ENCODE data around the gene CRTAC1.
A peak's percentile ranks its signal among the peaks of the same experiment; 100 is the strongest.
"Not testable (repeated sequence)": the region's sequence is repeated elsewhere in the genome, so short reads cannot be mapped to it uniquely, and the experiment has no call there.

Gene CRTAC1

DNA sequence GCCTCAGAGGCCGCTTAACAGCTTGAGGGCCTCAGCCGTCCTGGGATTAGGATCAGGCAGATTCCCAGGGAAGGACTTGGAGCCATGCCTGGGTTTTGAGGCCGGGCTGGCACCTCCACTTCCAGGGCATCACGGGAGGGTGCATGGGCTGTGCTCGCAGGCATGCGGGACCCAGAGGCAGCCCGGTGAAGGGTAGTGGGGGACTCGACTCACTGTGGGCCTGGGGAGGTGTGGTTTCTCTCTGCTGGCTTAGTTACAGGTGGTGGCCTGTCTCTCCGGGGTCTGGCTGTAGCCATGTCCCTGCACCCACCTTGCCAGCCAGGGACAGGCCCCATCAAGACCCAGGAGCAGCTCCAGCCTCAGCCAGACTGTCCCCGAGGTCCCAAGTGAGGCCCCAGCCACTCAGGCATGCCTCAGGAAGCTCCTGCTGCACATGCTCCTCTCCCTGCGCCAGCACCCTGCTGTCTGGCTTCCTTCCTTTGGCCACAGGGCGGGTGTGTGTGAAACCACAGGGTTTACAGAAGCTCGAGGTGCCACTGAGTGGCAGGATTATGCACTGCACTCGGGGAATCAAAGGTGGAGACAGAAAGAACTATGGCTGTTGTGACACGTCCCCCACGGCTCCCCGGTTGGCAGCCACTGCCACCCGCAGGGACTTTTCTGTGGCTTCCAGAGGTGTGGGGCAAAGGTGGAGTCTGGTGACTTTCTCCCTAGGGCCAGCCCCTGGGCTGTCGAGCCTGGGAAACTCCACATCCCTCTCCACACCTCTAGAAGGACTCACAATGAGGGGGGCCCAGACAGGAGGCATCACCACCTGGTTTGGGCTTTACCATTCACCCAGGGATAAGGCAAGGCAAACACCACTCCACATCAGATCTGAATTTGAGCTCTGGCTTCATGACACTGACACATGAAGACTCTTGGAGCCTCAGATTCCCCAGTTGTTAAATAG lies 161.1 kb downstream of the CRTAC1 start:
- DNase-seq (ENCODE audit: low read depth in 3 of 3) = peak; percentile 65 to 81 (median 67)

DNA sequence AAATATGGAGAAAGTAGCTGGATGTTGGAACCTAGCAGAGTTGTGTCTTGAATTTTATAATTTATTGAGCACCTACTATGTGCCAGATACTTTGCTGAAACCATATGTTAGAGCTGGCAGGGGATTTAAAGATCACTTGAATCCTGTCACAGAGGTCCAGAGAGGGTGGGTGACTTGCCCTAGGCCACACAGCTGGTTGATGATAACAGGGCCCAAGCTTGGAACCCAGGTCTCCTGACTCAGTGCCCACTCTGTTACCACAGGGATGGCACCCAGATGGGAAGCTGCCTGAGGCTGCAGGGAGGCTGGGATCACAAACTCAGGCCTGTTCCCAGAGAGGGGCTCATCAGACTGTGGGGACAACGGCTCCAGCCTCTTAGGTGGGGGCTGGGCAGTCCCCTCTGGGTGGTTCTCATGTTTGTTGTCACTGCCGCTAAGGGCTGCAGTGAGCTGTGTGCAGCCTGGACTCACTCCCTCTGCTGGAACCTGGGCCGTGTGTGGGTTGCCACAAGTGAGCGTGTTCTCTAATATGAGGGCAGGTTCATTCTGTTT lies 162.2 kb downstream of the CRTAC1 start:
- no peak for DNase-seq (ENCODE audit: low read depth in 3 of 3)

DNA sequence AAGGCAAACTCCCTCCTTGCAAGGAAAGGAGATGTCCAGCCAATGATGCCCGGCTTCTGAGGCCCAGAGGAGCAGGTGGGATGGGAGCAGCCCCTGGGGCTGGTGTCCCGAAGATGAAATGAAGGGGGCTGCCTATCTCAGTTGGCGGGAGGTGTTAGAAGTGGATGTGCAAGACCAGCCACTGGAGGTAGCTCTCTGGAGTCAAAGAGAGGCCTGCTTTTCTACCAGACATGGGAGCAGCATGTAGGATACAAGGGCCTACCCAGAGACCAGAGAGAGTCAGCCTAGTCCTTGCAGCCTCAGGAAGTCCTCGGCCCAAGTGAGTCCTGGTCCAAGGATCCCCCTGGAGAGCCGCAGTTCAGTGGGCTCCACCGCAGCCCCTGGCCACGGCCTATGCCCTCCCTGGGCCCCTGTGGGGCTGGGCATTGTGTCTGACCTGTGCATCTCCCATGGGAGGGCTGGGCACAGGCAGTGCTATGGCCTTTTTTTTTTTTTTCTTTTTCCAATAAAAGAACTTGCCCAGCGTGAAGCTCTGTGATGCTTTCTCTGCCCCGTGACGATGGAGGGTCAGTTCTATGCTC lies 163.1 kb downstream of the CRTAC1 start:
- no peak for DNase-seq (ENCODE audit: low read depth in 3 of 3)

DNA sequence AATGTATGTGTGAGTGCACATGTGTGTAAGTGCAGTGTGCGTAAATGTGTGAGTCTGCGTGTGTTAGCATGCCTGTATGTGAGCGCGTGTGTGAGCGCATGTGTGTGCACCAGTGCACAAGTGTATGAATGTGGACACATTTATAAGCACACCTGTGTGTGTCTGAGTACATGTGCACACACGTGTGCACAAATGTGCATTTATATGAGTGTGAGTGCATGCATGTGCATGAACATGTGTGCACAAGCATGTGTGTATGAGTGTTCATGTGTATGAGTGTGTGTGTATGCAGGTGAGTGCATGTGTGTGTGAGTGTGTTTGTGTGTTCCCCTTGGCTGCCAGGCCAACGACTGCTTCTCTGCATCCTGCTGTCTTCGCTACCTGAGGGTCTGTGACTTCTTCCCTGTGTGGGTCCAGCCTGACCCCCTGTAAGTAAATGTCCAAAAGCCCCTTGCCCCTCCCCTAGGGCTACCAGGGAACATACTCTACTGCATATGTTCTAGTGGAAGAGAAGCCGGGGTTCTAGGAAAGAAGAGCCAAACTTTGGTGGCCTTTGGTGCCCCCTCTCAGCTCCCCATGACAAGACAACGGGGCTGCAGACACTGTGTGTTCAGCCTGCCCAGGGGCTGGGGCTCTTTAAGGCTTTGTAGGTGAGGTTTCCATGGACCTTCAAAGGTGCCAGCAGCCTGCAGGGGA lies 163.7 kb downstream of the CRTAC1 start:
- DNase-seq (ENCODE audit: low read depth in 3 of 3) = no peak

DNA sequence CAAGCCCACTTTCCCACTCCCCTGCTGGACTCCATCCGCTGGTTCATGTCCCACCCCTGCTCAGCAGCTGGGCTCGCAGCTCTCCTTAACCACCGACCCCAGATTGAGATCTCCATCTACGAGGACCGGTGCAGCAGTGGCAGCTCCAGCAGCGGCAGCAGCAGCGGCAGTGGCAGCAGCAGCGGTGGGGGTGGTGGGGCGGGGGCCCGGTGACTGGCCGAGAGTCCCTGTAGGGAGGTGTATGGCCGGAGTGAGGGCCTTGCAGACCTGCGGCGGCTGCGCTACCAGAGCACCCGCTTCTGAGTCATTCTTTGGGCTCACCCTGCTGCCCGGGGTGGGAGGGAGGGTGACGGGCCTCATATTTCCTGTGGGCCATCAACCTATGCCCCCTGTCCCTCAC lies 164.9 kb downstream of the CRTAC1 start:
- no peak for DNase-seq (ENCODE audit: low read depth in 3 of 3)

DNA sequence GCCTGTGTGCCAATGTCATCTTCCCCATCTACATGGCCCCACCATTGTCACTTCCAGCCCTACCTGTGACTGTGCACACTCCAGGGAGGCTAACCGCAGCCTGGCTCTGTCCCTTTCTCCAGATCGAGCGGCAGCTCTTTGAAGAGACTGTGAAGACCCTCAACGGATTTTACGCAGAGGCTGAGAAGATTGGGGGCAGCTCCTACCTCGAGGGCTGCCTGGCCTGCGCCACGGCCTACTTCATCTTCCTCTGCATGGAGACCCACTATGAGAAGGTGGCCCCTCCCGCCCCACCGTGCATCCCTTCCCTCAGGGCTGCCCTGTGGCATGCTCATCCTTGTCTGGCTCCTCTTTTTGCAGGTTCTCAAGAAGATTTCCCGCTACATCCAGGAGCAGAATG lies 166.6 kb downstream of the CRTAC1 start:
- DNase-seq (ENCODE audit: low read depth in 3 of 3) = no peak

DNA sequence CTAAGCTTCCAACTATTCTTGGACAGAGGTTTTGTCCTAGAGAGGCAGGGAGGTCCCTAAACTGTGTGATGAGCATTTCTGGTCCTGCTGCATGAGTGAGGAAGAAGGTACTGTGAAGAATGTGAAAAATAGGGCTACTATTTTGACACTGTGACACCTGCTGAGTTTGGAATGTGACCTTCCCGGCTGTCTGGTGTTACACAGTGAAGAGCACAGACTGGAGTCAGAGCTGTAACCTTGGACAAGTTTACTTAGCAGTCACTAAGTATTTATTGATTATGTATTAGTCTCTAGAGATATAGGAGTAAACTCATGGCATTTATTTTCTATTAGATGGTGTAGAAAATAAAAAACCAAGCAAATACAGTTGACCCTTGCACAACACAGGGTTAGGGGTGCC lies 168.5 kb downstream of the CRTAC1 start:
- no peak for DNase-seq (ENCODE audit: low read depth in 3 of 3)

DNA sequence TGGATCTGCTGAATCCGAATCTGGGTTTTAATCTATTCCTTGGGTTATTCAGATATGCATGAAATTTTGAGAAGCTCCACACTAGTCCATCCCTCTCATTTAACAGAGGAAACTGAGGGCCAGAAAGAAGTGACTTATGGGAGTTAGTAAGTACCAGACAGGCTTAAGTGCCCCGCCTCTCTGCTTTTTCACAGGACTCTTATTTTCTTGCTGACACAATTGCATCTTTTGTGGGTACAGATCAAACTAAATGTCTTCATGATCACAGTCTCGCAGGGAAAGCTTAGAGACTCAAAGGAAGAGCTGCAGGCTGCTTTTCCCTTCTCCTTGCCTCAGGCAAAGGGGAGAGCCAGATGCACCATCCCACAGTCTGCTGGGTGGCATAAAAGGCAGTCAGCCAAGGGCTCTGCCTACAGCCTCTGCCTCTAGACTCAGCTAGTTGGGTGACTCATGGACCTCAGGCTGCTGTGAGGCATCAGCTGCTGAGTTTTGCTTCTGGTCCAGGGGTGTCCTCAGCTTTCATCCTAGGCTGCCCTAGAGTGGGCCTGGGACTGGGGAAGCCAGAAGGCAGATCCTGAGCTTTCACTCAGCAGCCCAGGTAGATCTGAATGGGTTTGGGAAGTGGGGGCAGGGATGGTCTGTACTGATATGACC lies 169.2 kb downstream of the CRTAC1 start:
- no peak for DNase-seq (ENCODE audit: low read depth in 3 of 3)

DNA sequence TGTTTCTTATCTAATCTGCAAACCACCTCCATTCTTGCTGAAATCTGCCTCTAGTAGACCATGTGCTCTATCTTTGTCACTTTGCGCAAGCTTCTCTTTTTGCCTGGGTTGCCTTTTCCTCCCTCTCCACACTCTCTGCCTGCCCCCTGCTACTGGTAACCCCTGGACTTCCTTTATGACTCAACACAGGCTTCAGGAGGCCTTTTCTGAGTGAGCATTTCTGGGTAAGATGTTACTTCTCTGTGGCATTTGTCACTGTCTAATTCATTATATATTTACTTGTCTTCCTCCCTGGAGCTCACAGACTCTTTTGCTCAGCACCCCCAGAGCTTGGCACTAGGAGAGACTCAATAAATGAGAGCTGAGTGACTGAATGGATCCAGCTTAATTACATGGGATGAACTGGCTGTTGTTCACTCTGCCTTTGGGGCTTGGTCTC lies 172.4 kb downstream of the CRTAC1 start:
- no peak for DNase-seq (ENCODE audit: low read depth in 3 of 3)

DNA sequence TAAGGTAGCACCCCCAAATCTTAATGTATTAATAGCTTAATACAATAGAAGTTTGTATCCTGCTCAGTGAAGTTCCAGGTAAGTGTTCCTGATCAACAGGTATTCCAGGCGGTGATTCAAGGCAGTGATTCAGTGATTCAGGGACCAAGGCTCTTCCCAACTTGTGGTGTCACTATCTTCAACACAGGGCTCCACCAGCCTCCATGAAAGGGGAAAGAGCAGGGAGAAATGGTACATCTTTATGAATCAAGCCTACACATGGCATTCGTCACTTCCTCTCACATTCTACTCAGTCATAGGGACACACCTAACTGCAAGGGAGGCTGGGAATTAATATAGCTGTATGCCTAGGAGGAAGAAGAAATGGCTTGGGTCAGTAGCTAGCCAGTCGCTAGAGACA lies 175.7 kb downstream of the CRTAC1 start:
- no peak for DNase-seq (ENCODE audit: low read depth in 3 of 3)

DNA sequence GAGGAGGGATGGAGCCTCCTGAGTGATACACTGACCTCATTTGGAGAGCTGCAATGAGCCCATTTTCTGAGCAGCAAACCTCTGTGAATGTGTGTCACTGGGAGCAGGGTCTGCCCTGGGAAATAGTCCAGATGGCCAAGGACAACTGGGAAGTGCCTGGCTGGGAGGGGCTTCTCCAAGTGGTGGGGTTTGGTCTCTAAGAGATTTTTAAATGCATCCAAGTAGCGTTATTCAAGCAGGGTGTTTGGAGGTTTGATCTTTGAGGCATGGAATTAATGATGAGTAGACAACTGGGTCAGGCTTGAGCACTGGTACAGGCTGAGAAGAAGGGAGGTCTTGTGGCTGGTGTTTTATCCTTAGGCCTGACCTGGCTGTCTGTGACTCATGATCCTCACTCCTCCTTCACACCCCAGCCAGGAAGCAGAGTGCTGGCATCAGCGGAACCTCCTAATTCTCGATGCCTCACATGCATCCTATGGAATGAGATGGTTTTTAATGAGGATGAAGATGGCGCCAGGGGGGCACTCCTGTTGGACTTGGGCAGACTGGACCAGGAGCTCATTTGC lies 177.5 kb downstream of the CRTAC1 start:
- DNase-seq (ENCODE audit: low read depth in 3 of 3) = no peak

DNA sequence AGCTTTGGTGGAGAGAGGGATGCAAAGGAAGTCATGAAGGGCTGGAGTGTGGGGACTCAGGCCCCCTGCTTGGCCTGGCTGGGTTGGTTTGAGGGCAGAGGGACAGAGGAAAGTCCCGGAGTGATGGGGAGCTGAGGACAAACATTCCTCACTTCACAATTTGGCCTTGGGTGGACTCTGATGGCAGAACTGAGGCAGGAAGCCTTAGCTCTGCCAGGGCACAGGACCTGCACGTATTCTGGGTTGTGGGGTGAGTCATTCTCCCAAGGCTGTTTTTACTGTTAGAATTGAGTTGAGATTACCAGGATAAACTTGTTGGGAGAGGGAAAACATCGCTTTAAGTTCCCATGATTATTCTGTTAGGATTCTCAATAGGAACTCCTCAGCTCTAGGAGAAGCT lies 178.1 kb downstream of the CRTAC1 start:
- DNase-seq (ENCODE audit: low read depth in 3 of 3) = no peak

DNA sequence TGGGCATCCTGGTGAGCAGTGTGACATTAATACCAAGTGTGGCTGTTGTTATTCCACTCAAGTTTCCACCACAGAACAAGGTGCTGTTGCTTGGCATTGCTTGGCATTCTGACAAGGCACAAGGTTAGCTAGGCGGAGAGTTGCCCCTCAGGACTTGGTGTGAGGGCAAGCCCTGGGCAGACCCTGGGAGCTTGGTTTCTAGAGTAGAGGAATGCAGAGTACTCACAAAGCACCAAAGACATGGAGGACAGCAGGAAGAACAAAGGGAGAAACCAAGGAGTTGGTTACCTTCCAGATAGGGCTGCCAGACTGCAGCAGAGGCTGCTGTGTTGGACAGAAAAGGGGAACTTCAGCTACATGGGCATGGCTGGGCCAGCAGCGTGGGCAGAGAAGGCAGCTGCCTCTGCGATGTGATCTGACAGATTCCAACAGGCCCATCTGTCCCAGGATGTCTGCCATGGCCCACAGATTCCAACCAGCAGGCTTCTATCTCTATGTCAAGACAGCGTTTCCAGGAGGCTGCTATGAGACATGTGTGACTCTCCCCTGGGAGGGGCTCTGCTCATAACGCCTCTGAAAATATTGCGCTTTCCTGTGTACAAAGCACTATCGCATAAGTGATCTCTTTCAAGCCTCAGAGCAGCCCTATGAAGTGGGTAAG lies 178.9 kb downstream of the CRTAC1 start:
- DNase-seq (ENCODE audit: low read depth in 3 of 3) = no peak

DNA sequence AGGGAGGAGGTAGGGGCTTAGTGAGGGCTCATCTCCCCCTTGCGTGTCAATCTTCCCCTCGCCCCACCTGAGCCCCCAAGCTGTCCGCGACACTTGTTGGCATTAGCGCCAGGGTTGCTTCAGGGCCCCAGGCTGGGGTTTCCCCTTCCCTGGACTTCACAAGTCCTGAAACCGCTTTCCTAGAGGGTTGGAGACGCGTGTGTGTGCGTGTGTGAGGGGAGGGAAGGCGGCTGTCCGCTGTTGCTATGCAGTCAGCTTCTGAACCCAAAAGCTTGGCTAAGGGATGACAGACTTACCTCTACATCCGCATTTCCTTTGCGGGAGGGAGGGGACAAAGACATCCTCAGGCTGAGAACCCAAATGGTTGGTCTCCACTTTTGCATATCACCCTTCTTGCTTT lies 180.0 kb downstream of the CRTAC1 start:
- DNase-seq (ENCODE audit: low read depth in 3 of 3) = no peak

DNA sequence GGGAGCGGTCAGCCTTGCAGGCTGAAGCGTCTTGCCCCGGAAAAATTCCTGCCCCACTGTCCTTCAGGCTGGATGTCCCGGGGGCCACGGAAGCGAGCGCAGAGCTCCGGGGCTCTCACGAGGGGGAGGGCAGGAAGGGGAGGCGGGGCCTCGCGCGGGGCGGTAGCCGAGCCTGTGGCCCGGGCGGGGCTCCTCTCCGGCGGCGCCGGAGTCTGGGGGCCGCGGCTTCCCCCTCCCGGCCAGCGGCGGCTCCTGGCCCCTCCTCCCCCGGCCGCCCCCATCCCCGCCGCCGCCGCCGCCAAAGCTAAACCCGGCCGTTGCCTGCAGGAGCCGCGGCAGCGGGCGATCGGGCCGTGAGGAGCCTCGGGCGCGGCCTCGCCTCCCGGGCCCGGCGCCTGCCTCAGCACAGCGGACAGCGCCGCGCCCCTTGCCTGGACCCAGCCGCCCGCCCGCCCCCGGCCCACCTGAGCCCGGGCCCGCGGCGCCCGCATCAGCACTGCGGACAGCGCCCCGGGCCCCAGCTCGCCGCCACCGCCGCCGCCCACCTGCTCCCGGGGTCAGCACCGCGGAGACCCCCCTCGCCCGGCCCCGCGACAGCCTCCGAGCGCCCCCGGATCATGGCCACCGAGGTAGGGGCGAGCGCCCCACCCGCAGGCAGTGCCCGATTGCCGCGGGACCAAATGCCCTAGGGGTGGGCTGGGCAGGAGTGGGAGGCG lies 180.6 kb downstream of the CRTAC1 start, which contains the start of gene GOLGA7B:
Gene GOLGA7B (plus strand): TSS at position 157 of the 716 bp plus-strand sequence. CDS start 461 bp downstream, at position 618.
- peak in 2 of 3 experiments; percentile 27 to 55 for DNase-seq (ENCODE audit: low read depth in 3 of 3)

DNA sequence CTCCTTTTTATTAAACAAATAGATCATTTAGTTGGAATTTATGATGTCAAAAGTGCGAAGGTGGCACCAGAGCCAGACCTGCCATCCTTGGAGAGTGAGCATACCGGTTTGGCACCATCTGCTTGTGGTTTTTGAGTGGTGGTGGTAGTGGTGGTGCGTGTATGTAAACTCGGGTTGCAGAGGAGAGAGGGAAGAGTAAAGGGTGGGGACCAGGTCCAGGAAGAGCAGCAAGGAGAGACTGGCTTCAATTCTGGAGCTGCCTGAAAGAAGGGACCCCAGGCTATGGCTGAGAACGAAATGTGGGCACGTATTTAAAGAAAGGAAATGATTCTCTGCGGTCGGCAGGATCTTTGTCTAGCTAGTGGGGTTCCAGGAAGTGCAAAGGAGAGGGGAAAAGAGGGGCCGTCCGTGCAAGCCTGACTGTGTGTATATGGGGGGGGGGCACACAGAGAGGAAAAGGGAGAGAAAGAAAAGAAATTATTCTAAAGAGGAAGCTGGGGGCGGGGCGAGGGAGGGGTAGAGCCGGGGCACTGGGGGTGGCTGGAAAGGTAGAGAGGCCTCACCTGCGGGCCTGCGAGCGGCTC lies 181.2 kb downstream of the CRTAC1 start:
- no peak for DNase-seq (ENCODE audit: low read depth in 3 of 3)

DNA sequence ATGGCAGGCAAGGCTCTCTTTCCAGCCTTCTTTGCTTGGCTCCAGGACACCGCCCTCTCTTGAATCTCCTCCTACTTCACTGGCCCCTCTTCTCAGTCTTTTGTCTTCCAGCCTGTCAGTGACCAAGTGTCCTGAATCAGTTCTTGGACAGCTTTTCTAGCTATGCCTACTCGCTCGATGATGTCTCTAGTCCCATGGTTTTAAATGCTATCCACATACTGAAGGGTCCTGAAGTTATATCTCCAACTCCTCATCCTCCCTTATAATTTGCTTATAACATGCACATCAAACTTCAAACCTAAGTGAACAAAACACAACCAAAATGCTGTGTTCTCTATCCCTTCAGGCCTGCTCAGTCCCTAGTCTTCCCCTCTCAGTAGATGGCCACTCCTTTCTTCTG lies 185.7 kb downstream of the CRTAC1 start:
- DNase-seq (ENCODE audit: low read depth in 3 of 3) = no peak

DNA sequence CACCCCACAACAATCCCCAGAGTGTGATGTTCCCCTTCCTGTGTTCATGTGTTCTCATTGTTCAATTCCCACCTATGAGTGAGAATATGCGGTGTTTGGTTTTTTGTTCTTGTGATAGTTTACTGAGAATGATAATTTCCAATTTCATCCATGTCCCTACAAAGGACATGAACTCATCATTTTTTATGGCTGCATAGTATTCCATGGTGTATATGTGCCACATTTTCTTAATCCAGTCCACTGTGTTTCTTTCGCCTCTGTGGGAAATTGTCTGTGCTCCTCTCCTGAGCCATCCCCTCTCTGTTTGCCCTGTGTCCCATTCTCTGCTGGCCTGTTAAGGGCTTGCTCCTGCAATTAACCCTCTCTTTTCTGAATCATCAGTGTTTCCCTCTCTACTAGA lies 186.4 kb downstream of the CRTAC1 start:
- not testable (repeated sequence) for DNase-seq (ENCODE audit: low read depth in 3 of 3)

DNA sequence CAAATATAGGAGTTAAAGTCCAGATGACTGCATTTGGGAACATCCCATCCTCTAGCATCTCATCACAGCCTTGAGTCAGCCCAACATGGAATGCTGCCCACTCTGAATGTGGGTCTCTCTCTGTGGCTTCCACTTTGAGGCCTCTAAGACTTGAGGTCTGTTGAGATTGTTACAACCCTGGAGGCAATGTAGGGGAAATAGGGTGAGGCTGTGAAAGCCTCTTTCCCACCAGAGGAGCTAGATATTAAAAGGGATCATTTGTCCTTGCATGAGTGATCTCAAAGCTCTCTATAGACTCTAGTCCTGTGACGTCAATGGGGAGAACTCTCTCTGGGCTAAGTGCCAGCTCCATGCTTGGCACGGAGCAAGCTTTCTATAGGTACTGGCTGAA lies 187.1 kb downstream of the CRTAC1 start:
- no peak for DNase-seq (ENCODE audit: low read depth in 3 of 3)
